HG03378 (cell line): ENCODE measurements around the gene FAM53B.
A peak's percentile ranks its signal among the peaks of the same experiment; 100 is the strongest.

Experiments used
- ATAC-seq: cut with Tn5 transposase; IDR thresholded peaks from one replicate; pipeline ENCODE4 v1.9.1; 2021; ENCODE audit warnings: mild to moderate bottlenecking, moderate library complexity; ENCODE audit not compliant: unreplicated experiment

Gene FAM53B

GRCh38 chr10:124728830-124729661 is 15.1 kb downstream of the FAM53B start:
- ATAC-seq, result no peak

DNA sequence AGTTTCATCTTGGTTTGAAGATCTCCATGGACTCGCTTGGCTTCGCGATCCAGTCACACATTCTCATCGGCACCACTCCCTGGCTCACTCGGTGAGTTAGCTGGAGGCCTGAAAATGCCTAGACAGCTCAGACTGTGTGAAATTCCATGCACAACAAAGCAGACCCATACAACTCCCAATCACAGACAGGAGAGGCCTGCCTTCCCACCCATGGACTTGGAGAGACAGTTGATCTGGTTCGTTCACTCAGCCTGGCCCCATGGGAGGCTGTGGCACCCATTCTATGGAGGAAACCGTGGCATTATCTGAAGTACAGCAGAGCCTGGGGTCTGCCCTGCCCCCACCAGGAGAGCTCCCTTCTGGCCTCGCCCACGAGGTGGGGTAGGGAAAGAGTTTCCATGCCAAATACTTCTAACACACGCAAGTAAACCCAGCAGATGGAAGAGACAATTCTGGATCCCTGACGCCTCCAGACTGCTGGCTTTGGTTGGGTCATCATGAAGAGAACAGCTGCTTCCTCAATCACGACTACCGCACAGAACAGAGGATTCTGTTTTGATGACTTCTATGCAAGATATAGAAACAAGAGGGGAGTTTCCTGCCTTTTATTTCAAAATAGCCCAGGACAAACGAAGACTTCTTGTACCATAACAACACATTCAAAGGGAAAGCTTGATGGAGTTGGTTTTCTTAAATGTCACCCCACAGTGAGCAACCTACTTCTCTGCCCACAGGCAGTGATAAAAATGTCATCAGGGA is 15.9 kb downstream of the FAM53B start:
- no peak for ATAC-seq

GRCh38 chr10:124727361-124727960 is 16.7 kb downstream of the FAM53B start:
- no peak for ATAC-seq

DNA sequence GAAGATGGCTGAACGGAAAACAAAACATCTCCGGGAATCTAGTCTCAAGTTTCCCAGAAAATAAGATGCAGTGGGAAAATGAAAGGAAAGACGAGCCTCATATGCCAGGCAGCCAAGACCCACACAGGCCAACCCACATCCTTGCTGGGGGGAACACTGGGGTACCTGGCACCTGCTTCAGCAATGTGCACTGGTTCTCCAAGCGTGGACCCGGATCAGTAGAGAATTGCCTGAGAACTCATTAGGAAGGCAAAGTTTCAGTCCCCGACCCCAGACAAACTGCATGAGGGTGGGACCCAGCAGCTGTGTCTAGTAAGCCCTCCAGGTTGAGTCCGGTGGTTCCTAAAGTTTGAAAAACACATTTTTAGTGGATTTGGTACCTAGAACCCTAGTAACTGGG is 18.4 kb downstream of the FAM53B start:
- ATAC-seq, result no peak

DNA sequence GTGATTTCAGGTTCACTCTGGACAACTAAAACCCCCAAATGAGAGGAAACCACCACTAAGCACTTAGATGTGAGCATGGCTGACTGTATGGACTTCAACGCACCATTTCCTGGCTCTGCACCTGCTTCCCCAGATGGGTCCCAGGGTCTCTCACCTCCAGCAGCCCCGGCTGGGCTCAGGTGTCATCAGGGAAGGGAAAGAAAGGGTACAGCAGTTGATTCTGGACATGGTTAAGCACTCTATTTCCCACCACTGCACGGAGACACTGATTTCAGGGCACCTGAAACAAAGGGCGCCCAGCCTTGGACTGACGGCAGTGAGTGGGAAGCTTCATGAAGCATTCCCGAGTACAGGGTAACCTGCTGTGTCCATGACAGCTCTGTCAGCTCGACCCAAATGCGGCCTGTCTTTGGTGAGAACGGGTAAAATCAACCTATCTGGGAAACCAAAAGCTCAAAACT is 19.0 kb downstream of the FAM53B start:
- no peak for ATAC-seq

GRCh38 chr10:124724279-124725027 is 19.7 kb downstream of the FAM53B start:
- ATAC-seq, result no peak

DNA sequence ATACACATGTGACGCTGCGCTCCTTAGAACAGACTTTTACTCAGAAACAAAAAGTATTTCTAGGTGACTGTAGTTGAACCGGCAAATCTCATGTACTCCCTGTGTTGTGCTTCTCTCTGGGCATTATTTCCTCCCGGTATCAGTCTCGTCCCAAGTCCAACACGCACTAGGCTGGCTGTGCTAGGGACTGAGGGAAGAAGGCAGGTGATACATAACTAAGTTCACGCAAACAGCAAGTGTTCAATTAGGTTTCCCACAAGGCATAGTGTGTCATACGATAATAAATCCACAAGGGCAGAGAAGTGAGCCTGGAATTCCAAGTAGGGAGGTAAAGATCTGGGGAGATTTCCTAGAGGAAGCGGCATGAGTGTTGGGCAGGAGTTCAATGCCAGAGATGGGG is 20.4 kb downstream of the FAM53B start:
- no peak for ATAC-seq

GRCh38 chr10:124722798-124723783 is 21.1 kb downstream of the FAM53B start:
- peak; percentile 62 for ATAC-seq

DNA sequence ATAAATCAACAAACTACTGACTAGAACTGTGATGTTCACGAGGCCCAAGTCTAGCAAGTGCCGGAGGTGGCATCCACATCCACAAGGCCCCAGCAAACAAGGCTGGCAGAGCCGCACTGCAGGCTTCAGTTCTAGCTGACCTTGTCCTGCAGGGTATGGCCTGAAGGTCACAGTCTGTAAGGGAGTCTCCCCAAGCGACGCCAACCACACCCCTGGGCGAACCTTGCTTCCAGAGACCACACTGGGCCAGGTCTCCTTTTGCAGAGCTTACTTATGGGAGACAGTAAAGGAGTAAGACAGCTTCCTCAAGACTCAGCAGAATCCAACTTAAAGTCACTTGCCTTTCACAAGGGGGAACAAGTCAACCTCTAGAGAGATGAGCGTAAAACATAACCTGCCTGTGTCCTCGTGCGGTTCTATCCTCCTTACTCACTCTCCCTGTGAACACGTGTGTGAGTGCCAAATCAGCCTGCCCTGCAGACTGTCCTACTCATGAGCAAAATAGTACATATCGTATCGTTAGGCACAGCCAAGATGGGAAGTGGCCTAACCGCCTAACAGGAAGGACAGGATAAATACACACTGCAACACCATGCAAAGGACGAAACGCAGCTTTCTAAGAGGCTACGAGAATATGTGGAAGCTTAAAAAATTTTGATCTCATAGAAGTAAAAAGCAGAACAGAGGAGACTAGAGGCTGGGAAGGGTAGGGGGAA is 22.7 kb downstream of the FAM53B start:
- no peak for ATAC-seq

DNA sequence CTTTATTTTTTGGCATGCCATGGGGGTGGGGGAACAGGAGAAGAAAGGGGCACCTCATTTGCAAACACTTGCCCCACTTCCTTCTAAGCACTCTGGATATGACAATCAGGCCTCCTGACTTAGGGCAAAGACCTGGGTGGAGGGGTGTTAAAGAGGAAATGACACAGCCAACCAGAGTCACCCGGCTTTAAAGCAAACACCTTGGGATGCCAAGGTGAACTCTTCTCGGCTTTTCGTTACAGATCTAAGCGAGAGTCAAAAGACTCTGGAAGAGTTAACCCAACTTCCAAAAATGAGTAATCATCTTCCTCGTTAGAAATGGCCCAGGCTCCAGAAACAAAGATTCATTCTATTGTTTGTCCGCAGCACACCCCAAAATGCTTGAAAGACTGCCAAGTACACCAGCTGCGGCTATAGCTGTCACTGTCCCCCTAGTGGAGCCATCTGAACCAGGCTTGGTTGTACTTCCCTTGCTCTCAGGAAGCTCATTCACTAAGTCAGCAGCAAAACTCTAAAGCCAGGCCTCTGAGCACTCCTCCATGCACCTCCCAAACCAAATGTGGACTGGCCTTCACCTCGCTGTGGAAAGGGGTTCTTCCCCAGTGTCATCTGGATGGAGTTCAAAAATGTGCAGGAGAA is 24.8 kb downstream of the FAM53B start:
- peak; percentile 37 for ATAC-seq

- peak; percentile 68 for ATAC-seq
These were observed 26.1 kb downstream of the FAM53B start for GRCh38 chr10:124717911-124718741.

GRCh38 chr10:124717041-124717757 is 27.0 kb downstream of the FAM53B start:
- no peak for ATAC-seq

DNA sequence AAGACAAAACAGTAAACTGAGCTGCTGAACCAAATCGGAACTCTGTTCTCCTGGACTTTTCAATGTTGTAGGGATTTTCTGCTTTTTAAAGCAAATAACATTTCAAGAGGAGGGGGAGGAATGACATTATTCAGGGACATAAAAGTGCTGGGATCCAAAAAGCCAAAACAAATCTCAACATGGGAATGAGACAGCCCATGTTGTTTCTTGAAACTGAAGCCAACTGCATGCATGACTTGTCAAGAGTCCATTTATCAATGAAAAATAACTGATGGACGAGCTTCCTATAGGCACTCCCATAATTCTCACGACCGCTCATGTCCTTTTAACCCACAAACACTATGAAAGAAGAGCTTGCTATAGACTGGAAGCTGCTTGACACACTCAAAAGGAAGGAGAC is 27.8 kb downstream of the FAM53B start:
- ATAC-seq, result no peak

DNA sequence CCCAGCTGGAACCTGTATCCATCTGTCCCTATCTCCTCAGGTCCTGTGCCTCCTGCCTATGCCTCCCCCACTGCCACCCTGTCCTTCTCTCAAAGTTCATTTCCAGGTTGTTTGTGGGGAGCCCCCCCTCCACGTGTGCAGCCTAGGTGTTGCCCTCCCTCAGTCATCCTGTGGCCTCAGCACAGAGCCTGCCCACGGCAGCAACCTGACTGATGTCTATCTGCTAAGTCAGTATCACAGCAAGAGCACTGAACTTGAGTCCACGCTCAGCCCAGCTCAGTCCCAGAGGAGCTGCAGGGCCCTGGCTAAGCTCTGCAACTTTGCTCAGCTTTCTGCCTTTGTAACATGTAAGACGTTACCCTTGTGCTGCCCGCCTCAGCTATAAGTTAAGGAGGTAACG is 28.7 kb downstream of the FAM53B start:
- no peak for ATAC-seq

DNA sequence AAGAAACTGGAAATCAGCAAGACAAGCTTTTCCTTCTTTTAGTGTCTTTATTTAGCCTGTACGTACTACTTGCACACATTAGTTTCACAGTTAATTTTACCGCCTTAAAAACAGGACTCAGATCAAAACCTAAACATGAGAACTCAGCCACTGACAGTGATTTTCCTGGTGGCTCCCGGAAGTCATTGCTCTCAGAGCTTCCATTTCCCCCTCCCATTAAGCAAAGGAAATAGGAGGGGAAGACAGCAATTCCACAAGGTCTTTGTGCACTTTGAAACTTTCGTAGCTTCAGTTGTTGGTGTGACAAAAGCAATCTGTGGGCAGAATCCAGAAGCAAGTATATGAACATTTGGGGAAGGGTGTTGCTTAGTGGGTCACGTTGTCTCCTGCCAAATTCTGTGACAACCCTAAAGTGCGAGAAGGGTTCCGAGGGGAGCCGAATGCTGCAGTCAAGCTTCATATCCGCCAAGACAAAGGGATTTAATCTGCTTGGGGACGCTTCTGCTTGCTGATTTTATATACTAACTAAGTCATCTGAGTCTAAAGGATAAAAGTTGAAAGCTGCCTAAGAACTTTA is 30.4 kb downstream of the FAM53B start:
- ATAC-seq, result no peak

DNA sequence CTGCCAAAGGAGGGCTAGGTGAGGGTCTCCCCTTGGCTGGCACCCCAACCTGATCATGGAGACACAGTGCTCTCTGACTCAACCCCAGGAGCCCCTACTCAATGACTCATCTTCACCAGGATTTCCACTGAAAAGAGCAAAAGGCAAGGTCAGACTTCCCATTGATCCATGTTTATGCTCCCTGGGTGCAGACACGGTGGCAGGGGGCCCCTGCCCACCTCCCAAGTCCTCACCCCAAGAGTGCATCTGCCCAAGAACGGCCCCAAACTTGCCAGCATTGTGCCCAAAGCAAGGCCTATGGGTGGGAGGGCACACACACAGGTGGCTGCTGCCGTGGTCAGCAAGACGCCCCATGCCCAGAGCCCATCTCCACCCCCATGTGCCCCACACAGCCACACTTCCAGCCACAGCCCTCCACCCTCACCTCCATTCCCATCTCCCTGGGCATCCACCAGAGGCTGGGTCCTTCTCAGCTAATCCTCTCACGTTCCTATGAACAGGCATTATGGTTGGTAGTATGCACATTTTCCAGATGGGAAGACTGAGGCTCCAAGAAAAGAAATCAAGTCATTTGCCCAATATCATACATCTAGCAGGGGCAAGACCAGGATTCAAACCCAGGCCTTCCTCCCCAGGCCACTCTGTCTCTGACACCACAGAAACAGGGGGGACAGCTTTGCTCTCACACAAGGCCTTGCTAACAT is 31.3 kb downstream of the FAM53B start:
- no peak for ATAC-seq
